HAP-1 (cell line): Measurements from ENCODE around the gene VAT1L.

Experiments used
- DNase-seq, 2 experiments: peaks; one replicate each; pipeline ENCODE4 v3.0.0-alpha.2; 2016 to 2020; ENCODE audit warnings: low spot score in 2 of 2
- H3K27me3 ChIP-seq: fragments of 250-450 bp; sonication (Bioruptor Pico); 2 replicates; pipeline ENCODE4 v1.5.1; 2020; ENCODE audit warnings: low read depth, mild to moderate bottlenecking, moderate library complexity
- H3K36me3 ChIP-seq: fragments of 250-450 bp; sonication (Bioruptor Pico); replicated peaks from 2 replicates; pipeline ENCODE4 v1.5.1; 2020; ENCODE audit warnings: mild to moderate bottlenecking
- H3K4me1 ChIP-seq: fragments of 250-450 bp; sonication (Bioruptor Pico); 2 replicates; pipeline ENCODE4 v1.5.1; 2020; ENCODE audit warnings: mild to moderate bottlenecking
- H3K4me3 ChIP-seq: fragments of 250-450 bp; sonication (Bioruptor Pico); 2 replicates; pipeline ENCODE4 v1.5.1; 2020; ENCODE audit warnings: mild to moderate bottlenecking, moderate library complexity
- H3K9me3 ChIP-seq: fragments of 250-450 bp; sonication (Bioruptor Pico); 2 replicates; pipeline ENCODE4 v1.5.1; 2020; ENCODE audit warnings: mild to moderate bottlenecking, moderate library complexity
- in situ Hi-C: fragments of 300-500 bp; cut with MboI; formaldehyde crosslinking; loops from 3 replicates; pipeline ENCODE4 v1.14.3; 2020; ENCODE audit warnings: low sequenced_read_pairs, inconsistent platforms, mixed read lengths

The VAT1L gene

DNA sequence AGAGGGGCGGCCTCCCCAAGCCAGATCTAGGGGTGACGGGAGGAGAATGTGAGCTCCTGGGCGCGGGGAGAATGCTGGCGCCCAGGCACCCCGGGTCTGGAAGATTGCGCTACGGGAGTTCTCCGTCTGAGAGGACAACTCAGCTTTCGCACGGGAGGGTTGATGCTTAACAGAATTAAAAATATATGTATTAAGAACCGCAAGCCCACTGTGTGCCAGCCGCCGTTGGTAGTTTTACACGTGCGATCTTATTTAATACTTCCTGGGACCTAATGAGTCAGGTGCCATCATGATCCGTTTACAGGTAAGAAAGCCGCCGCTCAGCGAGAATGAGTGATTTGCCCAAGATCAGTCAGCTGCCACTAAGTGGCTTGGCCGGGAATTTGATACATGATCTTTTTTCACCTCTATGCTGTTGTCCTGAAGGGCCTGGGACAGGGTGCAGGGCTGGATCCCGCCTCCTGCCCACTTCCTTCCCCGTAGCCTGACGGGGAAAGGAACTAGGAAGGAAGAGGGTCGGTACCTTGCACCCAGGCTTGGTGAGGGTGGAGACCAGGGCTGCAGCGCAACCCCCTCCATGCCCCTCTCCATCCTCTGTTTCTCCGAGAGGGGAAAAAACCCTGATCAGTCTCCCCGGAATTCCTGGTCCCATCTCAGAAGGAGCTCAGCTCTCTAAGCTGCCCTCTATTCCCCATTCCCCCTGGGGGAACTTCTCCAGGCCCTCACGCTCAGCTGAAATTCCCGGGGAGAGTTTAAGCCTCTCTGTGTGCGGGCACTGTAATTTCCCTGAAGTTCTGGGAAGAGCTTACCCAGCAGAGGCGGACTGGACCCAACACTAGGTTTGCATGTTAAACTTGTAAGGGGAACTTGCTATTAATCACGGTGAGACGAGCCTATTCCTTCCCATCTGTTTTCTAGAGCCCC is 983 bp downstream of the VAT1L start:
- Histone ChIP-seq H3K4me3 (no peak overlapping the region), H3K9me3 (no peaks in the 10 kb centered on the region), H3K27me3 (peaks cover 31% of the 10 kb centered on the region), H3K36me3 (no peaks in the 10 kb centered on the region), H3K4me1 (no peaks in the 10 kb centered on the region)
- in situ Hi-C loops: no loop called here
- no peak for DNase-seq

DNA sequence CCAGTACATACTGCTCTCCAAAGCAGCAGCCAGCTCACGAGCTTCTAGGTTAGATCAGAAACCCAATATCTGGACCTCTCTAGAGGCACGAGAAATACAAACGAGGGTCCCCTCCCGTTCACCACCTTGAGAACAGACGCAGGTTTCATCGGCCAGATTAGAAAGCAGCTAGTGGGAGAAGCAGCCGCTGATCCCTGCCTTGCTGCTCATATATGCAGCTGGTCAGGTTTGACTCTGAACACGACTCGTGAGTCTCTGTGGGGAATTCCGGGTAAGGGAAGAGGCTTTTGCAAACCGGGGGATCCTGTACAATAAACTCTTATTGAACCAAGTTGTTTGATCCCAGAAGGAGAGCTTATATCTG is 1.6 kb downstream of the VAT1L start:
- Histone ChIP-seq H3K4me3 (no peak overlapping the region), H3K4me1 (no peaks in the 10 kb centered on the region), H3K27me3 (peaks cover 31% of the 10 kb centered on the region), H3K9me3 (no peaks in the 10 kb centered on the region), H3K36me3 (no peaks in the 10 kb centered on the region)
- in situ Hi-C loops: no loop called here
- no peak for DNase-seq

DNA sequence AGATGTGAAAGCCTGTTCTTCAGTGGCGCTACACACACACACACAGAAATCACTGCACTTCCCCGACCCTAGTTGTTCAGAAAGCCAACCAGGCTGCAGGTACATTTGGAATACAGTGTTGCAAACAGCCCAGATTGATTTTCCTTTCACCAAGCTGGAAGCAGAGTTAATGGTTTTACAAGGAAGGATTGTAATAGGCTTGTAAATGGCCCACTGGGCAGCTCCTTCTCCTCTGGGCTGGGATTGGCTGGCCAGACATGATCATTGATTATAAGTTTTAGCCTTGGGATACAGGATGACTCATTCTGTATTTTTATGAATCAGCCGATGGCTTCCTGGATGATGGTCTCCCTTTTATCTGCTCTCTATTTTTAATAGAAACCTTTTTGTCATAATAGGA is 2.5 kb downstream of the VAT1L start:
- no peaks in the 10 kb centered on the region for H3K36me3 ChIP-seq
- peaks cover 31% of the 10 kb centered on the region for H3K27me3 ChIP-seq
- in situ Hi-C loops: no loop called here
- no peaks in the 10 kb centered on the region for H3K4me1 ChIP-seq
- DNase-seq: no peak
- no peaks in the 10 kb centered on the region for H3K9me3 ChIP-seq
- H3K4me3 ChIP-seq: no peak overlapping the region

DNA sequence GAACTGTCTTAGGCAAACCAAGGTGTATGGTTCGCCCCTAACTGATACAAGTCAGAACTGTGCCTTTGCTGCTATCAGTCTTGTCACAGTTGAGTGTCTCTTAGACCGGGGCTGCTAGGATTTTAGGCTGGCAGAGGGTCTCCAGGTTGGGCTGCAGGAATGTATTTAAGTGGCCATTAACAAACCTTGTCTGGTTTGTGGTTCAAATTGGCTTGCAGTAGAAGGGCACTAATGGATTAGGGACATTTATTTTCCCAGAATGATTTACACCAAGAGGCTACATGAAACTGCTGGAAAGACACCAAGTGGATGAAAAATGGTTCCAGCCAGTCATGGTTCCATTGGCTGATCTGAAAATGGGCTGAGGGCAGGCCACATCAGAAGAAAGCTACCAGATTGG is 5.1 kb downstream of the VAT1L start:
- Histone ChIP-seq H3K4me3 (no peak overlapping the region), H3K36me3 (no peaks in the 10 kb centered on the region), H3K9me3 (no peaks in the 10 kb centered on the region), H3K27me3 (peaks cover 22% of the 10 kb centered on the region), H3K4me1 (no peaks in the 10 kb centered on the region)
- in situ Hi-C loops: no loop called here
- no peak for DNase-seq

DNA sequence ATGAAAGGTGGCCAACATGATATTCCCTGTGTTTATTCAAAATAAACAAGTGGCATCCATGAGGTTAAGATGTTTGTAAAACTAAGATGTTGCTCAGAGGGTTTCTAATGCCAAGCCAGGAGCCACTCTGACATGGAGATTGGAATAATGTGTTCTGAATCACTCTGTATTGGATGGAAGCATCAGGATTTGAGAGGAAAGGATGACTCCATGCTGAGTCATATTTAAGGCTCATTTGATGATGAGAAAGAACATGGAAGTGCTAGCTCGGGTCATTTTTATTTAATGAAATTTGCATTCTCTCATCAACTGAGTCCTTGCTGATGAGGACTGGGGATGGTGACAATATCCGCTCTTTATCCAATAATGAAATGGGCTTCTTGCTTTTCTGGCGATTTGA is 6.2 kb downstream of the VAT1L start:
- Histone ChIP-seq H3K36me3 (no peaks in the 10 kb centered on the region), H3K4me3 (no peak overlapping the region), H3K4me1 (no peaks in the 10 kb centered on the region), H3K27me3 (peaks cover 11% of the 10 kb centered on the region), H3K9me3 (no peaks in the 10 kb centered on the region)
- no peak for DNase-seq
- in situ Hi-C loops: no loop called here

DNA sequence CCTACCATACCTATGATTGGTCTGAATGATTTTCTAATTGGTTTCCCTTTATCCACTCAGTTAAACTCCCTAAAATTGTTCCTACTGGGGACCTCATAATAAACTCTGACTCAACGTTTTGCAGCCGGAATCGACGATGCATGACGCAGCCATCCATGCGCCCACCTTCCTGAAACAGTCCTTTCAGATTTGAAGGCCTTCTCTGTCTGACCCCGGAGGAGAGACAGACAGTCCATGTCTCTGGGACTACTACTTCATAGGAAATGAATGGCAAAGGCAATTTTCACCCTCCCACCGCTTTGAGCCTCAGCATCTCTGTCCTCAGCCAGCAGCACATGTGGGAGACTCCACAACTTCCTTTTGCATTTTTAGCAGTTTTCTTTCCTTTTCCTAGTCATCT is 13.5 kb downstream of the VAT1L start:
- no peak for DNase-seq
- Histone ChIP-seq H3K36me3 (no peaks in the 10 kb centered on the region), H3K4me3 (no peak overlapping the region), H3K9me3 (no peaks in the 10 kb centered on the region), H3K4me1 (no peaks in the 10 kb centered on the region), H3K27me3 (no peaks in the 10 kb centered on the region)
- in situ Hi-C loops: no loop called here

DNA sequence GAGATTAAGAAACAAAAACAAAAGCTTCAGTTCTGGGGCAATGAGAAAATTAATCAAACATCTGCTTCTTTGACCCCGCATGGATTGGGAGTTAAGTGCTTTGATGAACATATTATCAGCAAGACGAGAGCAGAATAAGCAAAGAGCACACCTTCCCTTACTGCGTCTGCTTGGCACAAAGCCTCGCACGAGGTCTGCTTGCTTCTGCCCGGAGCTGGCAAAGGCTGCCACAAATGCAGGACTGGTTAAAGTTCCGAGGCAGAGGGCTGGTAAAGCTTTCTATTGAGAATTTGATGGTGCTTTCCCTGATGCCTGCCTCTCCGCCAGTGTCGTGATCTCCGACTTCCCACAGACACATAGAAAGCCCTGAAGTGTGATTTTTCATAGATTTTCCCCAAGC is 17.0 kb downstream of the VAT1L start:
- DNase-seq: no peak
- no peaks in the 10 kb centered on the region for H3K36me3 ChIP-seq
- H3K27me3 ChIP-seq: no peaks in the 10 kb centered on the region
- no peaks in the 10 kb centered on the region for H3K4me1 ChIP-seq
- in situ Hi-C loops: no loop called here
- no peaks in the 10 kb centered on the region for H3K9me3 ChIP-seq
- H3K4me3 ChIP-seq: no peak overlapping the region

DNA sequence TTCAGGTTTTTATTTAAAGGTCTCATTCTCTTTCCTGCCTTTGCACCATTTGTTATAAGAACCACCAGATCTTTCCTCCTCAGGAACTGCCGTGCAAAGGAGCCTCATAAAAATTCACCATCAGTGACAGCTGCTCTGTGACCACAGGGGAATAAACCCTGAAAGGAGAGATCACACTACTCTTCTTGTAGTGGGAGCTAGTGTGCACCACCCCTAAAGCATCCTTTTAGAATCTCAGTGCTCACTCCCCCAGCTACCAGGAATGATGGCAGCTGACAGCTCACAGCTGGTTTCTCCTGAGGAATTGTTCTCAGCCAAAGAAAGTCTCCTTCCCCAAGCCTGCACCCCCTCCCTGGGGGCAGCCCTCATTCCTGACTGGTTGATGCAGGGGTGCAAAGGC is 18.7 kb downstream of the VAT1L start:
- H3K9me3 ChIP-seq: no peaks in the 10 kb centered on the region
- H3K36me3 ChIP-seq: no peaks in the 10 kb centered on the region
- no peak for DNase-seq
- no peaks in the 10 kb centered on the region for H3K27me3 ChIP-seq
- no peaks in the 10 kb centered on the region for H3K4me1 ChIP-seq
- in situ Hi-C loops: no loop called here
- no peak overlapping the region for H3K4me3 ChIP-seq

DNA sequence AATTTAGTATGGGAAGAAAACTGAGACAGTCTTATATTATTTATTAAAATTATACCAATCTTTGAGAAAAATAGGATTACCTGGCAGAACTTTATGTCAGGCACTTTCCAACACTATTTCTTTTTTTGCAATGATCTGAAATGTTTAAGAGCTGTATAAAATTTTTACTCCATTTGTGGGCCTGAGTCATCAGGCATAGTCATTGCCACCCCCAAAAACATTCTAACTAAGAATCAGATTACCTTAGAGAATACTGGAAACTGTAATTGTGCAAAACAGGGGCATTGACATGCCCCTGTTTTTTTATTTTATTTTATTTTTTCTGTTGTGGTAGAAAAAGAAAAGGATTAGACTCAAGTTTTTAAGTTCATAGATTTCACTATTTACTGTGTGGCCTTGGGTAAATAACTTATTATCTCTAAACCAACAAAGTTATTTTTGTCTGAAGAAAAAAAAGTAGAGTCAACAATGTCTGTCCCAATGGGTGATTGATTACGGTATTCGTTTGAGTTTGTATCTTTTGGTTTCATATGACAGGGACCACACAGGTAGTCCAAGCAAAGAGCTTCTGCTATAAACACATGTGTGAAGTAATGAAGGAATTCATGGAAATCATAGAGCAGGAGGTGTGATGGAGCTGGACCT is 24.6 kb downstream of the VAT1L start:
- Histone ChIP-seq H3K4me3 (no peak overlapping the region), H3K9me3 (no peaks in the 10 kb centered on the region), H3K4me1 (no peaks in the 10 kb centered on the region), H3K27me3 (no peaks in the 10 kb centered on the region), H3K36me3 (no peaks in the 10 kb centered on the region)
- in situ Hi-C loops: no loop called here
- no peak for DNase-seq

DNA sequence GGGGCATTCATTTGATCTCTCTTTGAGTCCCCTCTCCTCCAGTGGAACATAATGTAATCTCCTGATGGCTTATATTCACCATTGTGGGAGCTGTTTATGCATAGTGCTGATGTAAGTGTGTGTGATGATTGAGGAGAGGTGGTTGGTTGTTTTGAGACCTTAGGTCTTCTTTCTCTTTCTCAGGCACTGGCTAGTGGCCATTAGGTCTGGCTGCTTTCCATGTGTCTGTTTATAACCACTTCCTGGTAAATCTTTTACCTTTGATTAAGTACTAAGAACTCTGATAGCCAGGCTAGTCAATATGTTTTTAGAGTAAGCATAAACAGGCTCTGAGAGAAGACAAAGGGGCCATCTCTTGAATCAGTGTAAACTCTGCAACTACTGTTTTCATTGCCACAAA is 27.9 kb downstream of the VAT1L start:
- Histone ChIP-seq H3K9me3 (no peaks in the 10 kb centered on the region), H3K4me1 (no peaks in the 10 kb centered on the region), H3K27me3 (no peaks in the 10 kb centered on the region), H3K4me3 (no peak overlapping the region), H3K36me3 (no peaks in the 10 kb centered on the region)
- in situ Hi-C loops: no loop called here
- no peak for DNase-seq

DNA sequence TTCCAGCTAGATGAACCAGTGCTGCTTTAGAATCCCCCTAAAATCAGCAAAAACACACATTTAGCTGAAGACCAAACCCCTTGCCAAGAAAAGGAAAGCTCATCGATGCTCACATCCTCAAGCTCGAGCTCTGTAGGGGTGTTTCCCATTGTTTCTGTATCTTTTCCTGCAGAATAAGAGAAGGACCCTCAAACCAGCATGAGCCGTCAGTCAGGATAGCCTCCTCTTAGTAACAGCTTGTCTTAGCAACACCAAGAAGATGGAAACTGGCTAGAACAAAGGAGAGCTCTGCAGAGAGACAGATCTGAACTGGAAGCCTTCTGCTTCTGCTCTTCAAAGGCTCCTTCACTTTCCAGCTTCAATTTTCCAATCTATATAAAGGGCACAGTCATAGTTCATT is 32.0 kb downstream of the VAT1L start:
- in situ Hi-C loops: no loop called here
- Histone ChIP-seq H3K4me3 (no peak overlapping the region), H3K9me3 (no peaks in the 10 kb centered on the region), H3K4me1 (no peaks in the 10 kb centered on the region), H3K27me3 (no peaks in the 10 kb centered on the region), H3K36me3 (no peaks in the 10 kb centered on the region)
- no peak for DNase-seq

DNA sequence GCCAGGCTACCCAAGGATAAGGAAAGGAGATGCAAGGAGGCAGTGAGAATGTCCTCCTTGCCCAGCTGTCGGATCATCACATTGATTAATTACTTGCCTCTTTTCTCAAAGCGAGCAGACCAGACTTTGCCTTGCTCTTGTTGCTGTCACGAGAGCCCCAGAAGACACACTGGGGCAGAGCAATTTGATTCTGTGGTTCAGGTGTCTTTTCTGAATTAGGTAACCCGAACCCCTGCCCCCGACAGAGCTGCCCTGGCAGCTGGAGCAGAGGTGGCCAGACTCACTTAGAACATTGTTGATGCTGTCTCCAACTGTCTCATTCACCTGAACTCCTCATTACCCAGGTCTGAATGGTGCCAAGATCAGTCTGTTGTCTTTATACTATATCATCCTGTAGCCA is 34.3 kb downstream of the VAT1L start:
- H3K4me3 ChIP-seq: no peak overlapping the region
- DNase-seq: no peak
- H3K4me1 ChIP-seq: no peaks in the 10 kb centered on the region
- H3K9me3 ChIP-seq: no peaks in the 10 kb centered on the region
- H3K36me3 ChIP-seq: no peaks in the 10 kb centered on the region
- in situ Hi-C loops: no loop called here
- no peaks in the 10 kb centered on the region for H3K27me3 ChIP-seq

DNA sequence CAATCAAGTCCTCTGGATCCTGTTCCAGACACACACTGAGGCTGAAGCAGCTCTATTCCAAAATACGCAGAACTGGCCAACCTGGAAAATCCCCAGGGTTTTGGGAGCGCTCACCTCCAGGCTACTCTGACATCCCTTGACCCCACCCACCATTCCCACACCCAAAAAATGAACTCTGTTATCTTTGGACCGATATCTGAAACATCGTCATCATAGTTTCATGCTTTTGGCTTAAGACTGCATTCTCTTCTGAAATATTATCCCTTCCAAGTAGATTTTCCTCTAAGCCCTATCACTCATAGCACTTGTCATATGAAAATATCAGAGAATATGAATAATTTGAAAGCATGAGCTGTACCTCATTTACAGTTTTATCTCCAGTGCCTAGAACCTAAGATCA is 34.7 kb downstream of the VAT1L start:
- H3K9me3 ChIP-seq: no peaks in the 10 kb centered on the region
- no peaks in the 10 kb centered on the region for H3K27me3 ChIP-seq
- no peaks in the 10 kb centered on the region for H3K36me3 ChIP-seq
- in situ Hi-C loops: no loop called here
- no peak overlapping the region for H3K4me3 ChIP-seq
- DNase-seq: no peak
- H3K4me1 ChIP-seq: no peaks in the 10 kb centered on the region

DNA sequence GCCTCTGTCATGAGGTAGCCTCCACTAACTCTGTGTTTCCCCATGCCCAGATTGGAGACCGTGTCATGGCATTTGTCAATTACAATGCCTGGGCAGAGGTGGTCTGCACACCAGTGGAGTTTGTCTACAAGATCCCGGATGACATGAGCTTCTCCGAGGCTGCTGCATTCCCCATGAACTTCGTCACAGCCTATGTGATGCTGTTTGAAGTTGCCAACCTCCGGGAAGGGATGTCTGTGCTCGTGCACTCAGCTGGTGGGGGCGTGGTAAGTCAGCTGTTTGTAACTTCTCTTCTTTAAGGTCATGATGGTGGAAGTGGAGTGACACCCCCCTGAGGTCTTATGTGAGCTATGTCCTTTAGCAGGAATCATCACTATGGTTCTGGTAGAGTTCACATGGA is 36.8 kb downstream of the VAT1L start:
- Histone ChIP-seq H3K4me3 (no peak overlapping the region), H3K36me3 (no peaks in the 10 kb centered on the region), H3K27me3 (no peaks in the 10 kb centered on the region), H3K9me3 (no peaks in the 10 kb centered on the region), H3K4me1 (no peaks in the 10 kb centered on the region)
- in situ Hi-C loops: no loop called here
- DNase-seq: no peak
